HEK293 (cell line): ENCODE measurements around the gene RTN4.
A peak's percentile ranks its signal among the peaks of the same experiment; 100 is the strongest.

Source experiments
- CTCF ChIA-PET: fragments of 350-600 bp; formaldehyde crosslinking; extraction: SDS; loops from one replicate; lab custom pipeline; 2021; ENCODE audit warnings: antibody characterized with exemption; lab: Yijun Ruan, JAX
- POLR2A ChIA-PET: fragments of 300-600 bp; formaldehyde crosslinking; extraction: SDS; loops from one replicate; lab custom pipeline; 2020; ENCODE audit warnings: antibody characterized with exemption, inconsistent platforms; lab: Yijun Ruan, JAX
- H3K27ac ChIP-seq: fragments of 200-500 bp; sonication (Bioruptor generic); 2 replicates; pipeline ENCODE4 v1.5.1; 2014; ENCODE audit warnings: low read depth, low read length, control low read depth, inconsistent platforms; ENCODE audit errors: extremely low read depth
- H3K36me3 ChIP-seq, 2 experiments: fragments of 200-500 bp in 1 of 2; sonication (Bioruptor generic) in 1 of 2; 1 replicate in 1 of 2; 2 replicates in 1 of 2; pipeline ENCODE4 v1.5.1; 2014 to 2017; ENCODE audit warnings: inconsistent platforms in 2 of 2, low read length in 2 of 2; ENCODE audit not compliant: control insufficient read depth in 2 of 2, insufficient read depth in 1 of 2
- H3K4me1 ChIP-seq: fragments of 200-500 bp; sonication (Bioruptor generic); 2 replicates; pipeline ENCODE4 v1.5.1; 2014; ENCODE audit warnings: mild to moderate bottlenecking, low read length, inconsistent platforms; ENCODE audit not compliant: control insufficient read depth, insufficient read depth
- H3K4me3 ChIP-seq: 2 replicates; pipeline ENCODE4 v1.5.1; 2011; ENCODE audit warnings: low read depth, mild to moderate bottlenecking, control low read depth, low read length, moderate library complexity
- H3K9me3 ChIP-seq: fragments of 200-500 bp; sonication (Bioruptor generic); 2 replicates; pipeline ENCODE4 v1.5.1; 2014; ENCODE audit warnings: low read depth, low read length, inconsistent platforms; ENCODE audit not compliant: control insufficient read depth, insufficient read depth
- AEBP2 ChIP-seq: fragments of 450-650 bp; formaldehyde crosslinking; IDR thresholded peaks from 2 replicates; pipeline ENCODE4 v1.5.1; 2016; ENCODE audit warnings: missing biosample characterization, missing genetic modification characterization, borderline replicate concordance
- CTCF ChIP-seq: fragments of 450-650 bp; formaldehyde crosslinking; IDR thresholded peaks from 2 replicates; pipeline ENCODE4 v1.5.1; 2016; ENCODE audit warnings: missing biosample characterization, missing genetic modification characterization
- IKZF3 ChIP-seq: fragments of 450-650 bp; IDR thresholded peaks from 2 replicates; pipeline ENCODE4 v1.5.0; 2018; ENCODE audit warnings: missing biosample characterization, mild to moderate bottlenecking, missing genetic modification characterization, moderate library complexity
- MYNN ChIP-seq: fragments of 450-650 bp; formaldehyde crosslinking; IDR thresholded peaks from 2 replicates; pipeline ENCODE4 v1.5.1; 2016; ENCODE audit warnings: missing biosample characterization, missing genetic modification characterization, borderline replicate concordance
- MZF1 ChIP-seq: fragments of 450-650 bp; formaldehyde crosslinking; IDR thresholded peaks from 2 replicates; pipeline ENCODE4 v1.5.1; 2017; ENCODE audit warnings: missing biosample characterization, missing genetic modification characterization, borderline replicate concordance
- PRDM10 ChIP-seq: fragments of 450-650 bp; formaldehyde crosslinking; IDR thresholded peaks from 2 replicates; pipeline ENCODE4 v1.5.1; 2016; ENCODE audit warnings: missing biosample characterization, missing genetic modification characterization
- ZBTB20 ChIP-seq: fragments of 450-650 bp; formaldehyde crosslinking; IDR thresholded peaks from 2 replicates; pipeline ENCODE4 v1.5.1; 2016; ENCODE audit warnings: missing biosample characterization, missing genetic modification characterization
- ZBTB48 ChIP-seq: fragments of 450-650 bp; formaldehyde crosslinking; IDR thresholded peaks from 2 replicates; pipeline ENCODE4 v1.5.1; 2016; ENCODE audit warnings: missing biosample characterization, missing genetic modification characterization
- ZBTB6 ChIP-seq: fragments of 450-650 bp; formaldehyde crosslinking; IDR thresholded peaks from 2 replicates; pipeline ENCODE4 v1.5.1; 2017; ENCODE audit warnings: missing biosample characterization, missing genetic modification characterization
- ZNF121 ChIP-seq: fragments of 450-650 bp; formaldehyde crosslinking; IDR thresholded peaks from 2 replicates; pipeline ENCODE4 v1.5.1; 2016; ENCODE audit warnings: missing biosample characterization, missing genetic modification characterization
- ZNF184 ChIP-seq: fragments of 450-650 bp; IDR thresholded peaks from 2 replicates; pipeline ENCODE4 v1.5.1; 2018; ENCODE audit warnings: missing biosample characterization, mild to moderate bottlenecking, missing genetic modification characterization
- ZNF202 ChIP-seq: fragments of 450-650 bp; formaldehyde crosslinking; IDR thresholded peaks from 2 replicates; pipeline ENCODE4 v1.5.1; 2016; ENCODE audit warnings: missing biosample characterization, missing genetic modification characterization, borderline replicate concordance
- ZNF24 ChIP-seq: fragments of 450-650 bp; formaldehyde crosslinking; IDR thresholded peaks from 2 replicates; pipeline ENCODE4 v1.5.1; 2016; ENCODE audit warnings: missing biosample characterization, missing genetic modification characterization
- ZNF302 ChIP-seq: fragments of 450-650 bp; formaldehyde crosslinking; IDR thresholded peaks from 2 replicates; pipeline ENCODE4 v1.5.1; 2016; ENCODE audit warnings: missing biosample characterization, missing genetic modification characterization, low read depth
- ZNF335 ChIP-seq: fragments of 450-650 bp; formaldehyde crosslinking; conservative IDR thresholded peaks from 2 replicates; pipeline ENCODE4 v1.5.1; 2016; ENCODE audit warnings: missing biosample characterization, missing genetic modification characterization
- ZNF341 ChIP-seq: fragments of 450-650 bp; formaldehyde crosslinking; IDR thresholded peaks from 2 replicates; pipeline ENCODE4; 2016; ENCODE audit warnings: low read depth, missing biosample characterization, missing genetic modification characterization
- ZNF350 ChIP-seq: fragments of 450-650 bp; formaldehyde crosslinking; IDR thresholded peaks from 2 replicates; pipeline ENCODE4 v1.5.0; 2017; ENCODE audit warnings: missing biosample characterization, mild to moderate bottlenecking, missing genetic modification characterization
- ZNF362 ChIP-seq: fragments of 450-650 bp; formaldehyde crosslinking; IDR thresholded peaks from 2 replicates; pipeline ENCODE4 v1.5.1; 2016; ENCODE audit warnings: missing biosample characterization, missing genetic modification characterization
- ZNF391 ChIP-seq: fragments of 450-650 bp; formaldehyde crosslinking; IDR thresholded peaks from 2 replicates; pipeline ENCODE4 v1.5.1; 2016; ENCODE audit warnings: low read depth, missing biosample characterization, missing genetic modification characterization, borderline replicate concordance
- ZNF548 ChIP-seq: fragments of 450-650 bp; formaldehyde crosslinking; IDR thresholded peaks from 2 replicates; pipeline ENCODE4 v1.5.1; 2016; ENCODE audit warnings: missing biosample characterization, missing genetic modification characterization
- ZNF555 ChIP-seq: fragments of 450-650 bp; formaldehyde crosslinking; conservative IDR thresholded peaks from 2 replicates; pipeline ENCODE4 v1.5.1; 2017; ENCODE audit warnings: missing biosample characterization, mild to moderate bottlenecking, missing genetic modification characterization, inconsistent platforms
- ZNF600 ChIP-seq: fragments of 450-650 bp; formaldehyde crosslinking; IDR thresholded peaks from 2 replicates; pipeline ENCODE4 v1.5.1; 2016; ENCODE audit warnings: missing biosample characterization, missing genetic modification characterization
- ZNF626 ChIP-seq: fragments of 450-650 bp; sonication (Bioruptor Pico); formaldehyde crosslinking; IDR thresholded peaks from 2 replicates; pipeline ENCODE4 v1.5.1; 2018; ENCODE audit warnings: missing biosample characterization, missing genetic modification characterization, inconsistent platforms
- ZNF660 ChIP-seq: fragments of 450-650 bp; IDR thresholded peaks from 2 replicates; pipeline ENCODE4 v1.5.1; 2018; ENCODE audit warnings: missing biosample characterization, mild to moderate bottlenecking, missing genetic modification characterization
- ZXDB ChIP-seq: fragments of 450-650 bp; formaldehyde crosslinking; IDR thresholded peaks from 2 replicates; pipeline ENCODE4 v1.5.1; 2016; ENCODE audit warnings: missing biosample characterization, missing genetic modification characterization

RTN4 gene

GRCh38 chr2:55048508-55049042, 1.7 kb downstream of the RTN4 start (continued):
- TF ChIP-seq AEBP2 (tag by site-specific recombination) (no peak), MZF1 (tag by site-specific recombination) (peak; percentile 98; the same call in 1 of the 2 replicates), ZBTB20 (tag by site-specific recombination) (no peak), ZXDB (tag by site-specific recombination) (no peak), ZNF335 (tag by site-specific recombination) (peak; percentile 48; the same call in 1 of the 2 replicates), CTCF (no peak), IKZF3 (peak; percentile 71), ZBTB48 (tag by site-specific recombination) (no peak), ZNF362 (tag by site-specific recombination) (peak; percentile 76; the same call in 1 of the 2 replicates), ZNF600 (tag by site-specific recombination) (peak; percentile 84; the same call in 1 of the 2 replicates)

GRCh38 chr2:55047677-55048299, 2.5 kb downstream of the RTN4 start:
- POLR2A ChIA-PET: interaction anchor here (1.0 to 1.7 kb wide), 7 partner anchors 15 to 148 kb away, joined by 3 to 7 read pairs (median 5); no protein-coding TSS in a partner anchor
- Histone ChIP-seq H3K27ac (no peak overlapping the region), H3K4me3 (peak overlapping the region; percentile 99), H3K4me1 (peaks cover 13% of the 10 kb centered on the region), H3K9me3 (no peaks in the 10 kb centered on the region), H3K36me3 (peaks cover 0 to 5% of the 10 kb centered on the region in 2 experiments; a peak in 1 of 3 replicates)
- CTCF ChIA-PET: interaction anchor here (0.7 to 6.1 kb wide), 18 partner anchors 12 to 148 kb away, joined by 3 to 69 read pairs (median 3); no protein-coding TSS in a partner anchor
- no peak for TF ChIP-seq ZNF341
- 0 out of 2 replicates have a peak, but pooled peaks have one; percentile 45 for TF ChIP-seq ZBTB6 (tag by site-specific recombination)
- TF ChIP-seq ZNF555 (tag by site-specific recombination): no peak
- TF ChIP-seq ZNF184: no peak
- TF ChIP-seq ZNF202: no peak
- peak; percentile 48 for TF ChIP-seq PRDM10 (tag by site-specific recombination)
- TF ChIP-seq MYNN (tag by site-specific recombination): no peak
- TF ChIP-seq ZNF350 (tag by site-specific recombination): no peak
- TF ChIP-seq ZNF391 (tag by site-specific recombination): no peak
- no peak for TF ChIP-seq ZNF302 (tag by site-specific recombination)
- no peak for TF ChIP-seq ZNF24 (tag by site-specific recombination)
- TF ChIP-seq ZNF660 (tag by site-specific recombination): 0 out of 2 replicates have a peak, but pooled peaks have one; percentile 10
- TF ChIP-seq ZNF626 (tag by site-specific recombination): no peak
- no peak for TF ChIP-seq ZNF121 (tag by site-specific recombination)
- TF ChIP-seq ZNF548 (tag by site-specific recombination): no peak
